HL-60 (cell line): ENCODE results near the gene LZTR1.

Experiments used
- DNase-seq, 2 experiments: peaks; one replicate each; pipeline ENCODE4 v3.0.0-alpha.2; 2010 to 2020; ENCODE audit warnings: low read depth in 1 of 2, low spot score in 1 of 2
- H3K27ac ChIP-seq: fragments of 250-450 bp; sonication (Bioruptor Pico); replicated peaks from 2 replicates; pipeline ENCODE4 v1.5.1; 2020; ENCODE audit warnings: mild to moderate bottlenecking, moderate library complexity
- H3K27me3 ChIP-seq: fragments of 250-450 bp; sonication (Bioruptor Pico); 2 replicates; pipeline ENCODE4 v1.5.1; 2021; ENCODE audit warnings: mild to moderate bottlenecking, moderate library complexity; ENCODE audit not compliant: insufficient read depth, poor library complexity, severe bottlenecking
- H3K4me3 ChIP-seq: replicated peaks from 2 replicates; pipeline ENCODE4 v1.5.1; 2011; ENCODE audit warnings: mild to moderate bottlenecking, control low read depth, low read length; ENCODE audit not compliant: insufficient read depth
- GABPA ChIP-seq: IDR thresholded peaks from 2 replicates; pipeline ENCODE4 v1.6.1; 2012; ENCODE audit warnings: low read depth
- POLR2AphosphoS5 ChIP-seq: IDR thresholded peaks from 2 replicates; pipeline ENCODE4 v1.6.1; 2012; ENCODE audit warnings: low read depth
- SPI1 ChIP-seq: IDR thresholded peaks from 2 replicates; pipeline ENCODE4 v1.6.1; 2012; ENCODE audit warnings: low read depth, mild to moderate bottlenecking, borderline replicate concordance
- TF ChIP-seq, protein P1 (sequence below): IDR thresholded peaks from one replicate; pipeline ENCODE4 v1.5.1; 2011; ENCODE audit warnings: low read length, control low read depth, inconsistent platforms; ENCODE audit not compliant: insufficient read depth
- TF ChIP-seq, protein P2 (sequence below): IDR thresholded peaks from 2 replicates; pipeline ENCODE4 v1.6.1; 2012; ENCODE audit warnings: low read depth; ENCODE audit not compliant: insufficient replicate concordance

LZTR1 gene

DNA sequence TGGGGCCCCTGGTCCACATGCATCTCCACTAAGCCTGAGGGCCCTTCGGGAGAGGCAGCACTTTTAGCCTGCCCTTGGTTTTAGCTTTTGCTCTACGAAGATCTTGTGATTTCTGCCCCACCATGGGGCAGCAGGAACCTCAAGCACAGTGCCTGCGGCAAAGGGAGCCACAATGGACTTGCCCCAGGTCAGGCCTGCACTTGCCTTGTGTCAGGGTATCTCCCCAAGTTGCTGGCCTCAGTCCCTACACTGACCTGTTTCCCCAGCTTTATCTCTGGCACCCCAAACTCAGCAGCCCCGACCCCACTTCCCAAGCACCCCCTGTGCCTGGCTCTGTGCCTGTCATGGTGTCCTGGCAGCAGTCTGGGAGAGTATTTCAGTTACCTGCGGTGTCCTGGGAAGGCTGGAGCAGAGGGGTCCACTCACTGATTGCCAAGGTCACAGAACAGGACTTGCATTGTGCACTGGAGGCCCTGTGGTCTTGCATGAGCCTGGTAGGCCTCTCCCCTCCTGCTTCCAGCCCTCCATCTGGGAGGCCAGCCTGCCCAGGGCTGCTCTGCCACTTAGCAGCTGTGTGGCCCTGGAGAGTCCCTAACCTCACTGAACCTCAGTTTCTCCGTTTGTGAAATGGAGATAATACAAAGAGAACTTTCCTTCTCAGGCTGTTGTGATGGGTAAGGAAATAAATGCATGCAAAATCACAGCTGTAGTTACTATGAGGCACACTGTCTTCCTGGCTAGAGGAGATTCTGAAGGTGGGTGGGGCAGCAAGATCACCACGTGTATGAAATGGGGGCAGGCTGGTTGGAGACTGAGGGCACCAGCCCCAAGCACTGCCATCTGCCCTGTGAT lies 18.7 kb upstream of the LZTR1 start:
- Histone ChIP-seq H3K27ac (no peak overlapping the region), H3K4me3 (no peak overlapping the region), H3K27me3 (no peaks in the 10 kb centered on the region)
- TF ChIP-seq, protein P1, sequence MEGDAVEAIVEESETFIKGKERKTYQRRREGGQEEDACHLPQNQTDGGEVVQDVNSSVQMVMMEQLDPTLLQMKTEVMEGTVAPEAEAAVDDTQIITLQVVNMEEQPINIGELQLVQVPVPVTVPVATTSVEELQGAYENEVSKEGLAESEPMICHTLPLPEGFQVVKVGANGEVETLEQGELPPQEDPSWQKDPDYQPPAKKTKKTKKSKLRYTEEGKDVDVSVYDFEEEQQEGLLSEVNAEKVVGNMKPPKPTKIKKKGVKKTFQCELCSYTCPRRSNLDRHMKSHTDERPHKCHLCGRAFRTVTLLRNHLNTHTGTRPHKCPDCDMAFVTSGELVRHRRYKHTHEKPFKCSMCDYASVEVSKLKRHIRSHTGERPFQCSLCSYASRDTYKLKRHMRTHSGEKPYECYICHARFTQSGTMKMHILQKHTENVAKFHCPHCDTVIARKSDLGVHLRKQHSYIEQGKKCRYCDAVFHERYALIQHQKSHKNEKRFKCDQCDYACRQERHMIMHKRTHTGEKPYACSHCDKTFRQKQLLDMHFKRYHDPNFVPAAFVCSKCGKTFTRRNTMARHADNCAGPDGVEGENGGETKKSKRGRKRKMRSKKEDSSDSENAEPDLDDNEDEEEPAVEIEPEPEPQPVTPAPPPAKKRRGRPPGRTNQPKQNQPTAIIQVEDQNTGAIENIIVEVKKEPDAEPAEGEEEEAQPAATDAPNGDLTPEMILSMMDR = no peak
- TF ChIP-seq POLR2AphosphoS5 (no peak), GABPA (no peak), SPI1 (no peak)
- TF ChIP-seq, protein P2, sequence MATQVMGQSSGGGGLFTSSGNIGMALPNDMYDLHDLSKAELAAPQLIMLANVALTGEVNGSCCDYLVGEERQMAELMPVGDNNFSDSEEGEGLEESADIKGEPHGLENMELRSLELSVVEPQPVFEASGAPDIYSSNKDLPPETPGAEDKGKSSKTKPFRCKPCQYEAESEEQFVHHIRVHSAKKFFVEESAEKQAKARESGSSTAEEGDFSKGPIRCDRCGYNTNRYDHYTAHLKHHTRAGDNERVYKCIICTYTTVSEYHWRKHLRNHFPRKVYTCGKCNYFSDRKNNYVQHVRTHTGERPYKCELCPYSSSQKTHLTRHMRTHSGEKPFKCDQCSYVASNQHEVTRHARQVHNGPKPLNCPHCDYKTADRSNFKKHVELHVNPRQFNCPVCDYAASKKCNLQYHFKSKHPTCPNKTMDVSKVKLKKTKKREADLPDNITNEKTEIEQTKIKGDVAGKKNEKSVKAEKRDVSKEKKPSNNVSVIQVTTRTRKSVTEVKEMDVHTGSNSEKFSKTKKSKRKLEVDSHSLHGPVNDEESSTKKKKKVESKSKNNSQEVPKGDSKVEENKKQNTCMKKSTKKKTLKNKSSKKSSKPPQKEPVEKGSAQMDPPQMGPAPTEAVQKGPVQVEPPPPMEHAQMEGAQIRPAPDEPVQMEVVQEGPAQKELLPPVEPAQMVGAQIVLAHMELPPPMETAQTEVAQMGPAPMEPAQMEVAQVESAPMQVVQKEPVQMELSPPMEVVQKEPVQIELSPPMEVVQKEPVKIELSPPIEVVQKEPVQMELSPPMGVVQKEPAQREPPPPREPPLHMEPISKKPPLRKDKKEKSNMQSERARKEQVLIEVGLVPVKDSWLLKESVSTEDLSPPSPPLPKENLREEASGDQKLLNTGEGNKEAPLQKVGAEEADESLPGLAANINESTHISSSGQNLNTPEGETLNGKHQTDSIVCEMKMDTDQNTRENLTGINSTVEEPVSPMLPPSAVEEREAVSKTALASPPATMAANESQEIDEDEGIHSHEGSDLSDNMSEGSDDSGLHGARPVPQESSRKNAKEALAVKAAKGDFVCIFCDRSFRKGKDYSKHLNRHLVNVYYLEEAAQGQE = no peak
- no peak for DNase-seq

DNA sequence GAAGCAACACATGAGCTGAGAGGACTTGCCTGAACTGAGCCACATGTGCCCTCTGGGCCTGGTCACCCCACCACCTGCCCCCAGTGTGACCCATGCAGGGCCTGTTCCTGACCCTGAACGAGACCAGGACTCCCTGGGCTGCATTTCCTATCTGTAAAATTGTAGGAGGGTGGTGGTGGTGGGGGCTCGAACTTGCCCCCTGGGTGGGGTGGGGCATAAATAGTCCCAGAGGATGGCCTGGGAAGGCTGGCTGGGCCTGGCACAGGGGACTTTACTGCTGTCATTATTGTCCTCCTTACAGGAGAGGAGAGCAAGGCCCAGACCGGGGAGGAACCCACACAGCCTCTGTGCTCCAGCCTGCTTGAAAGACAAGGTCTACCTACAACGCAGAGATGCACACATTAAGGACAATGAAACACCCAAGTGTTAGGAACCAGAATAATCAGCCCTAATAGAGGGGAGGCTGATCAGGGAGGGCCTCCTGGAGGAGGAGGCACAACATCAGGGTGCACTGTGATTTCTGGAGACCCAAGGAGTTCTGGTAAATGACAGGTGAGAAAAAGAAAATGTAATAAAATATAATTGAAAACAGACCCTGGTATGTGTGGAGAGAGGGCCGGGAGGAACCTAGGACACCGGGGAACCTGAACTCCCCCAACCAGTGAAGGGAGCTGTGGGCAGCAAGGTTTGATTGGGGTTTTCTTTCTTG lies 17.9 kb upstream of the LZTR1 start:
- Histone ChIP-seq H3K4me3 (no peak overlapping the region), H3K27me3 (no peaks in the 10 kb centered on the region), H3K27ac (no peak overlapping the region)
- DNase-seq = no peak
- TF ChIP-seq, protein P1 = no peak
- TF ChIP-seq, protein P2 = no peak
- TF ChIP-seq SPI1 (no peak), GABPA (no peak), POLR2AphosphoS5 (no peak)

DNA sequence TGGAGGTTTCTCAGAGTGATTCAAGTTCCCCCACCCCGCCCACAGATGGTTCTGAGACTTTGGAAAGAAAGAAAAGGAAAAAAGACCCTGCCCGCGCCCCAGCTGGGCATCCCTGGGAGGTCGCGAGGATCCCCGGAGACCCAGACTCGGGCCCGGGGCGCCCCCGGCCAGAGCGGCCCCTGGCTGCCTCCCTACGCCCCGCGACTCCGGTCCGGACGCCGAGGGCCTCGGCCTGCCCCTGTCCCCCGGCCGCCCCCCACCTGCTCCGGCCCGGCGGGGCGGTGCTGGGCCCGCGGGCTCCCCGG lies 17.3 kb upstream of the LZTR1 start:
- H3K27me3 ChIP-seq = no peaks in the 10 kb centered on the region
- no peak overlapping the region for H3K4me3 ChIP-seq
- DNase-seq = no peak
- TF ChIP-seq SPI1 (no peak), GABPA (no peak), POLR2AphosphoS5 (no peak)
- TF ChIP-seq, protein P2 = no peak
- H3K27ac ChIP-seq = no peak overlapping the region
